ENCODE data around the gene SRGAP3.

GRCh38 chr3:9278498-9278897, 29.1 kb upstream of the SRGAP3 start:
- TF ChIP-seq EZH2 (IDR thresholded peaks at IDR 0.05; ENCODE audit: borderline replicate concordance): no peak
- TF ChIP-seq CTCF (IDR thresholded peaks at IDR 0.05; ENCODE audit: poor library complexity): no peak

Data from hepatocyte (in vitro differentiated cells).